Measurements from ENCODE around the gene PTGS2.

The PTGS2 gene

GRCh38 chr1:186623551-186623950 is 56.7 kb downstream of the PTGS2 start:
- Histone ChIP-seq H3K27me3 (replicated peaks; ENCODE audit: control insufficient read depth, insufficient read depth, low read length) (no peaks in the 10 kb centered on the region), H3K4me3 (replicated peaks; ENCODE audit: low read depth, low read length) (no peak overlapping the region), H3K36me3 (ENCODE audit: control insufficient read depth, insufficient read depth, low read length) (no peaks in the 10 kb centered on the region)
- TF ChIP-seq, protein P1, sequence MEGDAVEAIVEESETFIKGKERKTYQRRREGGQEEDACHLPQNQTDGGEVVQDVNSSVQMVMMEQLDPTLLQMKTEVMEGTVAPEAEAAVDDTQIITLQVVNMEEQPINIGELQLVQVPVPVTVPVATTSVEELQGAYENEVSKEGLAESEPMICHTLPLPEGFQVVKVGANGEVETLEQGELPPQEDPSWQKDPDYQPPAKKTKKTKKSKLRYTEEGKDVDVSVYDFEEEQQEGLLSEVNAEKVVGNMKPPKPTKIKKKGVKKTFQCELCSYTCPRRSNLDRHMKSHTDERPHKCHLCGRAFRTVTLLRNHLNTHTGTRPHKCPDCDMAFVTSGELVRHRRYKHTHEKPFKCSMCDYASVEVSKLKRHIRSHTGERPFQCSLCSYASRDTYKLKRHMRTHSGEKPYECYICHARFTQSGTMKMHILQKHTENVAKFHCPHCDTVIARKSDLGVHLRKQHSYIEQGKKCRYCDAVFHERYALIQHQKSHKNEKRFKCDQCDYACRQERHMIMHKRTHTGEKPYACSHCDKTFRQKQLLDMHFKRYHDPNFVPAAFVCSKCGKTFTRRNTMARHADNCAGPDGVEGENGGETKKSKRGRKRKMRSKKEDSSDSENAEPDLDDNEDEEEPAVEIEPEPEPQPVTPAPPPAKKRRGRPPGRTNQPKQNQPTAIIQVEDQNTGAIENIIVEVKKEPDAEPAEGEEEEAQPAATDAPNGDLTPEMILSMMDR (IDR thresholded peaks at IDR 0.05; ENCODE audit: insufficient read depth, low read length, poor library complexity, severe bottlenecking): no peak
- DNase-seq (ENCODE audit: extremely low read depth, insufficient read length): no peak
